Right atrium auricular region (tissue), 2 donors: ENCODE results near the gene TRIM62. TPM values are rescaled to one million over a fixed set of nuclear protein-coding genes. Genes with fewer than 3 reads are reported as not detected.
A peak's percentile ranks its signal among the peaks of the same experiment; 100 is the strongest.

Experiments used
- DNase-seq: peaks from one replicate; pipeline ENCODE4 v3.0.0-alpha.2; 2019; ENCODE audit warnings: low spot score
- H3K27ac ChIP-seq, 2 donors: fragments of 200-600 bp; sonication (generic); 1 replicate in 1 of 2; 2 replicates in 1 of 2; pipeline ENCODE4 v1.5.1; 2016 to 2019
- H3K27me3 ChIP-seq, 2 donors: fragments of 200-600 bp; sonication (generic); one replicate each; pipeline versions ENCODE4 v1.5.1 to v1.6.0; 2017 to 2019
- H3K36me3 ChIP-seq: fragments of 200-600 bp; sonication (generic); one replicate; pipeline ENCODE4 v1.5.1; 2016
- H3K4me1 ChIP-seq, 2 donors: fragments of 200-600 bp; sonication (generic); one replicate each; pipeline versions ENCODE4 v1.5.1 to v1.6.0; 2017 to 2019
- H3K4me3 ChIP-seq, 2 donors: fragments of 200-600 bp; sonication (generic); 1 replicate in 1 of 2; 2 replicates in 1 of 2; pipeline ENCODE4 v1.5.1; 2017 to 2019; ENCODE audit warnings: mild to moderate bottlenecking in 1 of 2, moderate library complexity in 1 of 2
- H3K9me3 ChIP-seq, 2 donors: fragments of 200-600 bp; sonication (generic); one replicate each; pipeline ENCODE4 v1.5.1; 2019
- CTCF ChIP-seq, 2 donors: fragments of 200-600 bp; sonication (generic); IDR thresholded peaks; one replicate each; pipeline ENCODE4 v1.5.1; 2019; ENCODE audit warnings: antibody characterized with exemption in 2 of 2
- total RNA-seq, 2 donors: library from RNA; depleted of rRNA; stranded (reverse); fragments of >200 nt; gene quantifications; one replicate each; pipeline ENCODE4 v1.1.0, GENCODE V29; 2016

Gene TRIM62
- total RNA-seq, 2 donors from 2014 or later: 2.4 to 6.8 TPM

- H3K36me3 ChIP-seq: peaks cover 12% of the 10 kb centered on the region
- H3K4me1 ChIP-seq: peaks cover 0 to 13% of the 10 kb centered on the region in 2 donors
- no peaks in the 10 kb centered on the region for H3K27me3 ChIP-seq
- no peak overlapping the region for H3K4me3 ChIP-seq
- H3K27ac ChIP-seq: no peak overlapping the region
- DNase-seq: no peak
- TF ChIP-seq CTCF (IDR thresholded peaks at IDR 0.05): no peak
- no peaks in the 10 kb centered on the region for H3K9me3 ChIP-seq
These were observed 38.1 kb downstream of the TRIM62 start for GRCh38 chr1:33143698-33144097.

GRCh38 chr1:33143176-33143575 is 38.7 kb downstream of the TRIM62 start:
- Histone ChIP-seq H3K4me1 (peaks cover 0 to 13% of the 10 kb centered on the region in 2 donors), H3K9me3 (no peaks in the 10 kb centered on the region), H3K4me3 (no peak overlapping the region), H3K27me3 (no peaks in the 10 kb centered on the region), H3K27ac (peak overlapping the region in 1 of 2 donors; percentile 30), H3K36me3 (peaks cover 12% of the 10 kb centered on the region)
- TF ChIP-seq CTCF (IDR thresholded peaks at IDR 0.05): no peak
- no peak for DNase-seq

DNA sequence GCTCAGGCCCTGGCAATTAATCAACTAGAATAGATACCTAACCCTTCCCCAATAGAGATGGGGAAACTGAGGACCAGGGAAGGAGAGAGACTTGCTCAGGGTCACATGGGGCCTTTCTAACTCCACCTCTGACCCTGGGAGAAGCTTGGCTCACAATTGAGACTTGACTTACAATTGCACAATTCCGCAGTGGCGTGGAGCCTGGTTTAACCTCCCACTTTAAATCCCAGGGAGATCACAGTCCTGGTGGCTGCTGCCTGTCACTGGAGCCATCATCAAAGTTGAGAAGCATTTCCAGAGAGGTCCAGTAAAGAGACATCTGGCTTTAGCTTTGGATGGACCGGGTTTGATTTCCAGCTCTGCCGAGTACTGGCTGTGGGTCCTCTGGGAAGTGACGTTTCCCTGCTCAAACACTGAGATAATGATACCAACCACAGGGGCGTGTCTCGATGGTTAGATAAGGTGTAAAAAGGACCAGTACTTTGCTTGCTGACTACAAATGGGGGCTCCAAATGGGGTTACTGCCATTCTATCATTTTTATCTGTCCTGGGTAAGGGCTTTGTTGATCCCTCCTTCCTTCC is 39.3 kb downstream of the TRIM62 start:
- peaks cover 0 to 13% of the 10 kb centered on the region in 2 donors for H3K4me1 ChIP-seq
- peaks cover 12% of the 10 kb centered on the region for H3K36me3 ChIP-seq
- peak; percentile 69 for DNase-seq
- no peaks in the 10 kb centered on the region for H3K27me3 ChIP-seq
- H3K9me3 ChIP-seq: no peaks in the 10 kb centered on the region
- TF ChIP-seq CTCF (IDR thresholded peaks at IDR 0.05): no peak
- no peak overlapping the region for H3K4me3 ChIP-seq
- H3K27ac ChIP-seq: peak overlapping the region in 1 of 2 donors; percentile 30

GRCh38 chr1:33141781-33142180 is 40.1 kb downstream of the TRIM62 start:
- peaks cover 0 to 13% of the 10 kb centered on the region in 2 donors for H3K4me1 ChIP-seq
- no peak overlapping the region for H3K27ac ChIP-seq
- DNase-seq: no peak
- TF ChIP-seq CTCF (IDR thresholded peaks at IDR 0.05): no peak
- no peak overlapping the region for H3K4me3 ChIP-seq
- H3K36me3 ChIP-seq: peaks cover 6% of the 10 kb centered on the region
- H3K9me3 ChIP-seq: no peaks in the 10 kb centered on the region
- H3K27me3 ChIP-seq: no peaks in the 10 kb centered on the region

DNA sequence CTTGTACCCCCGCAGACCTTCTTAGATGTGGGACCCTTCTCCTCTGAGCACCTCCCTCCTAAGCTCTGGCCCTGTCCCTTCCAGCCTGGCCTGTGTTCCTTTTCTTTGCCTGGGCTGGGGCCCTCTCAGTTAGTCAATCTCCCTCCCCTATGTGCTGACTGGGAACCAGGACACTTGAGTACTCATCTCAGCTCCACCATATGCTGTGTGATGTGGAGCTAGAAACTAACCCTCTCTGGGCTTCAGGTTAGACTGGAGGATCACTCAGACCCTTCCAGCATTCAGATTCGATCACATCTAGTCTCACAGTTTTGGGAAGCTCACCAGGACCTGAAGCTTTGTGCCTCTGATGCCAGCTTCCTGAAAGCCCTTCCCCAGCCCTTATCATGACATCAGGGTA is 40.6 kb downstream of the TRIM62 start:
- no peak for TF ChIP-seq CTCF (IDR thresholded peaks at IDR 0.05)
- no peaks in the 10 kb centered on the region for H3K27me3 ChIP-seq
- no peak overlapping the region for H3K27ac ChIP-seq
- no peaks in the 10 kb centered on the region for H3K9me3 ChIP-seq
- no peak overlapping the region for H3K4me3 ChIP-seq
- H3K36me3 ChIP-seq: no peaks in the 10 kb centered on the region
- DNase-seq: no peak
- peaks cover 0 to 13% of the 10 kb centered on the region in 2 donors for H3K4me1 ChIP-seq
